Fibroblast of lung (primary cell): ENCODE measurements around the gene KRTAP23-1.

Source experiments
- CTCF ChIP-seq, 2 donors: IDR thresholded peaks in 1 of 2; conservative IDR thresholded peaks in 1 of 2; 1 replicate in 1 of 2; 2 replicates in 1 of 2; pipeline ENCODE4 v1.5.1; 2011 to 2012; ENCODE audit warnings: low read length in 2 of 2, control low read depth in 1 of 2, inconsistent platforms in 1 of 2, low read depth in 1 of 2, mild to moderate bottlenecking in 1 of 2
- EZH2 ChIP-seq: IDR thresholded peaks from 2 replicates; pipeline ENCODE4 v1.5.1; 2012; ENCODE audit warnings: low read length, control low read depth, mild to moderate bottlenecking; ENCODE audit errors: missing control alignments

GRCh38 chr21:30326390-30326789 is 22.0 kb downstream of the KRTAP23-1 start:
- TF ChIP-seq CTCF (conservative IDR thresholded peaks at IDR 0.05 in 1 of 2, IDR thresholded peaks at IDR 0.05 in 1 of 2; ENCODE audit: low read depth in 1 of 2, low read length in 2 of 2) (no peak), EZH2 (no peak)
